ENCODE results near the gene FNTB. TPM values are rescaled to one million over a fixed set of nuclear protein-coding genes. Genes with fewer than 3 reads are reported as not detected.
A peak's percentile ranks its signal among the peaks of the same experiment; 100 is the strongest.

The FNTB gene
- total and polyA plus RNA-seq, 2 of the 13 experiments (the other 11 are each of a cell fraction or from before 2014, with no cell fraction given): 23.6 to 28.5 TPM

DNA sequence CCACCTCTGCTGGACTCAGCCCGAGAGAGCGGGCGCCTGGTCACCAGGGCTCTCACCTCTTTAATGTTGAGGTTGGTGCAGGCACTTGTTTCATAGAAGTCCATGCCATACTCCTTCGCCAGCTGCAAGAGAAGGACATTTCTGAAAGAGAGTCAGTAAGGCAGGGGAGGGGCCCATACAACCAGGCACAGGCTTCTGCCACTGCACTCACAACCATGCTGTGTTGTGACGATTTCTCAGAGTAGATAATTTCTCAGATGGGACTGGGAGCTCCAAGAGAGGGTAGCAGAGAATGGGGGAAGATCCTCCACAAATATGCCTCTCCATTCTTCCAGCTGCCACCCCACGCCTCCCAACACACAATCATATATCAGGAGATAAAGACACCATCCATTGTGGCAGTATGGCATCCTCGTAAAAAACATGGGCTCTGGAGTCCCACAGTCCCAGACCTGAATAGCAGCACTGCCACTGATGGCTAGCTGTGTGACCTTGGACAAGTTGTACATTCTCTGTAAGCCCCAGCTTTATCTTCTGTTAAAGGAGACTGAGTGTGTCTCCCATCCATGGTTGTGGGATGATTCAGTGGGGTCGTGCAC lies 38.0 kb upstream of the FNTB start (continued):
- TF ChIP-seq, protein P1, sequence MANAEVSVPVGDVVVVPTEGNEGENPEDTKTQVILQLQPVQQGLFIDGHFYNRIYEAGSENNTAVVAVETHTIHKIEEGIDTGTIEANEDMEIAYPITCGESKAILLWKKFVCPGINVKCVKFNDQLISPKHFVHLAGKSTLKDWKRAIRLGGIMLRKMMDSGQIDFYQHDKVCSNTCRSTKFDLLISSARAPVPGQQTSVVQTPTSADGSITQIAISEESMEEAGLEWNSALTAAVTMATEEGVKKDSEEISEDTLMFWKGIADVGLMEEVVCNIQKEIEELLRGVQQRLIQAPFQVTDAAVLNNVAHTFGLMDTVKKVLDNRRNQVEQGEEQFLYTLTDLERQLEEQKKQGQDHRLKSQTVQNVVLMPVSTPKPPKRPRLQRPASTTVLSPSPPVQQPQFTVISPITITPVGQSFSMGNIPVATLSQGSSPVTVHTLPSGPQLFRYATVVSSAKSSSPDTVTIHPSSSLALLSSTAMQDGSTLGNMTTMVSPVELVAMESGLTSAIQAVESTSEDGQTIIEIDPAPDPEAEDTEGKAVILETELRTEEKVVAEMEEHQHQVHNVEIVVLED (CRISPR knock-in tag; IDR thresholded peaks at IDR 0.05; ENCODE audit: borderline replicate concordance): no peak
- TF ChIP-seq SAP130 (CRISPR knock-in tag; IDR thresholded peaks at IDR 0.05; ENCODE audit: low read depth): peak; percentile 5; the same call in 1 of the 2 replicates
- TF ChIP-seq TARDBP (CRISPR knock-in tag; IDR thresholded peaks at IDR 0.05): peak; percentile 34; the same call in 1 of the 2 replicates
- TF ChIP-seq, protein P2, sequence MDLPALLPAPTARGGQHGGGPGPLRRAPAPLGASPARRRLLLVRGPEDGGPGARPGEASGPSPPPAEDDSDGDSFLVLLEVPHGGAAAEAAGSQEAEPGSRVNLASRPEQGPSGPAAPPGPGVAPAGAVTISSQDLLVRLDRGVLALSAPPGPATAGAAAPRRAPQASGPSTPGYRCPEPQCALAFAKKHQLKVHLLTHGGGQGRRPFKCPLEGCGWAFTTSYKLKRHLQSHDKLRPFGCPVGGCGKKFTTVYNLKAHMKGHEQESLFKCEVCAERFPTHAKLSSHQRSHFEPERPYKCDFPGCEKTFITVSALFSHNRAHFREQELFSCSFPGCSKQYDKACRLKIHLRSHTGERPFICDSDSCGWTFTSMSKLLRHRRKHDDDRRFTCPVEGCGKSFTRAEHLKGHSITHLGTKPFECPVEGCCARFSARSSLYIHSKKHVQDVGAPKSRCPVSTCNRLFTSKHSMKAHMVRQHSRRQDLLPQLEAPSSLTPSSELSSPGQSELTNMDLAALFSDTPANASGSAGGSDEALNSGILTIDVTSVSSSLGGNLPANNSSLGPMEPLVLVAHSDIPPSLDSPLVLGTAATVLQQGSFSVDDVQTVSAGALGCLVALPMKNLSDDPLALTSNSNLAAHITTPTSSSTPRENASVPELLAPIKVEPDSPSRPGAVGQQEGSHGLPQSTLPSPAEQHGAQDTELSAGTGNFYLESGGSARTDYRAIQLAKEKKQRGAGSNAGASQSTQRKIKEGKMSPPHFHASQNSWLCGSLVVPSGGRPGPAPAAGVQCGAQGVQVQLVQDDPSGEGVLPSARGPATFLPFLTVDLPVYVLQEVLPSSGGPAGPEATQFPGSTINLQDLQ (CRISPR knock-in tag; IDR thresholded peaks at IDR 0.05): no peak
- peak; percentile 2; the same call in 1 of the 2 replicates for TF ChIP-seq MIER2 (CRISPR knock-in tag; IDR thresholded peaks at IDR 0.05)
- TF ChIP-seq NR2C2 (CRISPR knock-in tag; IDR thresholded peaks at IDR 0.05; ENCODE audit: borderline replicate concordance): peak; percentile 43; the same call in 1 of the 2 replicates
- TF ChIP-seq ARNT (IDR thresholded peaks at IDR 0.05): no peak
- TF ChIP-seq ZNF703 (CRISPR knock-in tag; IDR thresholded peaks at IDR 0.05; ENCODE audit: borderline replicate concordance): no peak
- TF ChIP-seq FOSL2 (CRISPR knock-in tag; IDR thresholded peaks at IDR 0.05): peak; percentile 46; the same call in 1 of the 2 replicates
